ENCODE data around the gene TMEM232.
A peak's percentile ranks its signal among the peaks of the same experiment; 100 is the strongest.
"Not testable (repeated sequence)": the region's sequence is repeated elsewhere in the genome, so short reads cannot be mapped to it uniquely, and the experiment has no call there.

The TMEM232 gene

DNA sequence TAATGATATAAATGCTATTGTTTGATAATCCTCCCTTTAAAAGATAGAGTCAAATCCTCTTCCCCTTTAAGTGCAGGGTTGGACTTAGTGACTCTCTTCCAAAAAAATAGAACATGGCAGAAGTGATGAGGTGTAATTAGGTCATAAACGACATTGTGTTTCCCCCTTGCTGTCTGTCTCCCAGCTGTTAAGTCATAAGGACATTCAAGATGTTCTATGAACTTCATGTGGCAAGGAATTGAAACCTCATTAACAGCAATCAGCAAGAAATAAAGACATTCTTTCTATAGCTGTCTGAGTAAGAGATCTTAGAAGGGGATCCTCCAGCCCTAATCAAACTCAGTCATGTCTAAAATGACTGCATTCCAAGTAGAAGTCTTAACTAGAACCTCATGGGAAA lies 9.1 kb upstream of the TMEM232 start:
- no peak overlapping the region for H3K4me3 Mint-ChIP-seq
- no peaks in the 10 kb centered on the region for H3K9me3 Mint-ChIP-seq
- no peak overlapping the region for H3K27ac Mint-ChIP-seq
- peaks cover 24% of the 10 kb centered on the region for H3K27me3 Mint-ChIP-seq
- peaks cover 20% of the 10 kb centered on the region for H3K36me3 Mint-ChIP-seq (ENCODE audit: low read depth)
- DNase-seq: no peak
- H3K4me1 Mint-ChIP-seq (ENCODE audit: low read depth): peaks cover 16% of the 10 kb centered on the region

- Mint-ChIP-seq H3K36me3 (ENCODE audit: low read depth) (peaks cover 7% of the 10 kb centered on the region), H3K9me3 (no peaks in the 10 kb centered on the region), H3K4me1 (ENCODE audit: low read depth) (peaks cover 8% of the 10 kb centered on the region), H3K4me3 (no peak overlapping the region), H3K27me3 (peaks cover 24% of the 10 kb centered on the region), H3K27ac (no peak overlapping the region)
- DNase-seq: no peak
Measured at GRCh38 chr5:110734101-110734500, 7.6 kb upstream of the TMEM232 start.

GRCh38 chr5:110731499-110731898 lies 5.0 kb upstream of the TMEM232 start:
- H3K9me3 Mint-ChIP-seq; H3K4me1 Mint-ChIP-seq (ENCODE audit: low read depth); H3K27ac Mint-ChIP-seq; H3K4me3 Mint-ChIP-seq; H3K36me3 Mint-ChIP-seq (ENCODE audit: low read depth); DNase-seq: not testable (repeated sequence)
- peaks cover 21% of the 10 kb centered on the region for H3K27me3 Mint-ChIP-seq

GRCh38 chr5:110727025-110727314 lies 499 bp upstream of the TMEM232 start:
- Mint-ChIP-seq H3K27ac (peak overlapping the region; percentile 55), H3K9me3 (no peaks in the 10 kb centered on the region), H3K36me3 (ENCODE audit: low read depth) (no peaks in the 10 kb centered on the region), H3K27me3 (peaks cover 1% of the 10 kb centered on the region), H3K4me1 (ENCODE audit: low read depth) (peaks cover 8% of the 10 kb centered on the region), H3K4me3 (peak overlapping the region; percentile 79)
- DNase-seq: no peak

DNA sequence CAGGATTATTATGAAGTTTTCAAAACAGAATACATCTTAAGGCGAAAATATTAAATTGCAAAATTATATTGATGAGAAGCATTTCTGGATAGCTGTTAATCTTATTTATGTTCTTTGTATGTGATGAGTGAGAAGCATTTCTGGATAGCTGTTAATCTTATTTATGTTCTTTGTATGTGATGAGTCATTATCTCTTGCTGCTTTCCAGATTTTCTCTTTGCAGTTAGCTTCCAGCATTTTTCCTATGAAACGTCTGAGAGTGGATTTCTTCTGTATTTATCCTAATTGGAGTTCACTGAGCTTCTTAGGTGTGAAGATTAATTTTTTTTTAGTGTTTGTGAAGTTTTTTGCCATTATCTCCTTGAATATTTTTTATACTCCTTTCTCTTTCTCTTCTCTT lies 8.2 kb downstream of the TMEM232 start:
- Mint-ChIP-seq H3K36me3 (ENCODE audit: low read depth) (no peaks in the 10 kb centered on the region), H3K4me3 (no peak overlapping the region), H3K9me3 (no peaks in the 10 kb centered on the region), H3K27me3 (peaks cover 2% of the 10 kb centered on the region), H3K4me1 (ENCODE audit: low read depth) (no peaks in the 10 kb centered on the region), H3K27ac (no peak overlapping the region)
- no peak for DNase-seq

DNA sequence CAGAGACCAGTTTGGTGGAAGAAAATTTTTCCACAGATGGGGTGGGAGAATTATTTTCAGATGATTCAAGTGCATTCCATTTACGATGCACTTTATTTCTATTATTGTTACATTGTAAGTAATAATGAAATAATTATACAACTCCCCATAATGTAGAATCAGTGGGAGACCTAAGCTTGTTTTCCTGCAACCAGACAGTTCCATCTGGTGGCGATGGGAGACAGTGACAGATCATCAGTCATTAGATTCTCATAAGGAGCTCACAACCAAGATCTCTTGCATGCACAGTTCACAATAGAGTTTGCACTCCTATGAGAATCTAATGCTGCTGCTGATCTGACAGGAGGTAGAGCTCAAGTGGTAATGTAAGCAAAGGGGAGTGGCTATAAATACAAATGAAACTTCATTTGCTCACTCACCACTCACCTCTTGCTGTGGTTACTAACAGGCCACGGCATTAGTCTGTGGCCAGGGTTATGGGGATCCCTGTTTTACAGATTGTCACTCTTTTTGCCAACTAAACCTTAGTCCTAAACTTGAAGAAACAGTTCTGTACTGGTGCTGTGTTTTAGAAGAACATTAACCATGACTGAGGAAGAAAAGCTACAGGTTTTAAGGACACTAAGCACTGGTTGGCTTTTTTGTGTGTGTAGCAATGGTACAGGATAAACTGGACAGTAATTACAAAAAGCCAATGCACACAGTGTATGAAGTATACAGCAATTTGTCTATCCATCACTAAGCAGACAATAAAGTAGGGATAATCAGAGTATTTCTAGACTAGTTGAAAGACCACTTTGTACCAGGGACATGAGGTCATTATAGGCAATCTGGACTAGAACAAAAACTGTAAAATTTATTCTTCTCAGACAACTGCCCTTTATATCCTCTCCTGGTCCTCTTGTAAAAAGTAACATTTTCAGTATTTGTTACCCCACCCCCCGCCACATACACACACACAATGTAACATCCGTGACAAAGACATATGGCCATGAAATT lies 9.9 kb downstream of the TMEM232 start:
- Mint-ChIP-seq H3K36me3 (ENCODE audit: low read depth) (no peaks in the 10 kb centered on the region), H3K9me3 (no peaks in the 10 kb centered on the region), H3K27me3 (peaks cover 2% of the 10 kb centered on the region), H3K27ac (no peak overlapping the region), H3K4me3 (no peak overlapping the region), H3K4me1 (ENCODE audit: low read depth) (no peaks in the 10 kb centered on the region)
- DNase-seq: no peak

DNA sequence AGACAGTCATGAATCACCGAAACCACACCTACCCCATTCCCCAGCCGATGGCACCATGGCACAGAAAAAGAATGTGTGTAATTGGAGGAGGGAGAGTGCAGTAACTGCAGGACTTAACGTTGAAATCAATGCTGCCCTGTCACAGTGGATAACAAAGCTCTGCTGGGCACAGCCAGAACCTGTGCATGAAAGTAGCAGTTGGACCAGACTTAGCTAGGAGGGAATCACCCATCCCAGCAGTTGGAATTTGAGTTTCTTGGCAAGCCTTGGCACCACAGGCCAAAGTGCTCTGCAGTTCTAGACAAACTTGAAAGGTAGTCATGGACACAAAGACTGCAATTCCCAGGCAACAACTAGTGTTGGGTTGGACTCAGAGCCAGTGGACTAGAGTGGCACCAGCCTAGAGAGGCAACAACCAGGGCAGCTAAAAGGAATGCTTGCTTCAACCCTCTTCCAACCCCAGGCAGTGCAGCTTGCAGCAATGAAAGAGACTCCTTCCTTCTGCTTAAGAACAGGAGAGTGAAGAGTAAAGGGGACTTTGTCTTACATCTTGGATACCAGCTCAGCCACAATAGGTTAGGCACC lies 19.1 kb downstream of the TMEM232 start:
- Mint-ChIP-seq H3K36me3 (ENCODE audit: low read depth) (no peaks in the 10 kb centered on the region), H3K27me3 (peaks cover 15% of the 10 kb centered on the region), H3K4me3 (no peak overlapping the region), H3K9me3 (no peaks in the 10 kb centered on the region), H3K4me1 (ENCODE audit: low read depth) (no peaks in the 10 kb centered on the region), H3K27ac (no peak overlapping the region)
- no peak for DNase-seq

- no peak for DNase-seq
- Mint-ChIP-seq H3K4me1 (ENCODE audit: low read depth) (no peaks in the 10 kb centered on the region), H3K36me3 (ENCODE audit: low read depth) (no peaks in the 10 kb centered on the region), H3K4me3 (no peak overlapping the region), H3K27me3 (peaks cover 17% of the 10 kb centered on the region), H3K27ac (no peak overlapping the region), H3K9me3 (no peaks in the 10 kb centered on the region)
Measured at GRCh38 chr5:110705349-110705748, 21.1 kb downstream of the TMEM232 start.

DNA sequence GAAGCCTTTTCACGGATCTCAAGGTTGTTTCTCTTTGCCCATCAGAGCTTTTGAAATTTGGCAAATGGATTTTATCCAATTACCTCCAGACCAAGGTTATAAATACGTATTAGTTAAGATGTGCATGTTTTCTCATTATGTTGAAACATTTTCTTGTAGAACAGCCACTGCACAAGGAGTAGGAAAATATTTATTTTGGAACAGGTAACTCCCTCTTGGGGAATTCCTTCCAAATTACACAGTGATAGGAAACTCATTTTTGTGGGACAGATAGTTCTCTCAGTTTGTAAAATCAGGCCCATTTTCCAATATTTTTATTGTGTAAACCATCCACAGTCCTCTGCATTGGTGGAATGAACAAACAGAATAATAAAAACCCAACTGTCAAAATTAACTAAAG lies 23.0 kb downstream of the TMEM232 start:
- H3K9me3 Mint-ChIP-seq: no peaks in the 10 kb centered on the region
- DNase-seq: no peak
- H3K4me3 Mint-ChIP-seq: no peak overlapping the region
- H3K27ac Mint-ChIP-seq: no peak overlapping the region
- H3K36me3 Mint-ChIP-seq (ENCODE audit: low read depth): no peaks in the 10 kb centered on the region
- peaks cover 3% of the 10 kb centered on the region for H3K4me1 Mint-ChIP-seq (ENCODE audit: low read depth)
- H3K27me3 Mint-ChIP-seq: peaks cover 13% of the 10 kb centered on the region

DNA sequence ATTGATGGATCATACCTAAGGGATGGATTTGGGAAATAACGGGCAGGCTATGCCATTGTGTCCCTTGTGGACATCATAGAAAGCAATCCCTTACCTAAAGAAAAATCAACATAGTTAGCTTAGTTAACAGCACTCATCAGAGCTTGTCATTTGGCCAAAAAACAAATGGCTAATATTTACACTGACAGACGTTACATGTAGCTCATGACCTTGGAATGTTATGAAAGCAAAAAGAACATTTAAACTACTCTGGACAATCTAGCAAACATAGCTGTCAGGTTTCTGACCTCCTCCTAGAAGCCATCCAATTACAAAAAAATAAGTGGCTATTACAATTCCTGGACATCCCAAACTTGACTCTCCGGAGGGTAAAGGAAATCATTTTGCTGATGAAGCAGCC lies 23.8 kb downstream of the TMEM232 start:
- no peaks in the 10 kb centered on the region for H3K36me3 Mint-ChIP-seq (ENCODE audit: low read depth)
- H3K9me3 Mint-ChIP-seq: no peaks in the 10 kb centered on the region
- no peak for DNase-seq
- H3K27ac Mint-ChIP-seq: no peak overlapping the region
- H3K27me3 Mint-ChIP-seq: peaks cover 13% of the 10 kb centered on the region
- H3K4me1 Mint-ChIP-seq (ENCODE audit: low read depth): peaks cover 3% of the 10 kb centered on the region
- H3K4me3 Mint-ChIP-seq: no peak overlapping the region

GRCh38 chr5:110702300-110702699 lies 24.2 kb downstream of the TMEM232 start:
- Mint-ChIP-seq H3K4me1 (ENCODE audit: low read depth) (peaks cover 3% of the 10 kb centered on the region), H3K36me3 (ENCODE audit: low read depth) (no peaks in the 10 kb centered on the region), H3K27me3 (peaks cover 13% of the 10 kb centered on the region), H3K9me3 (no peaks in the 10 kb centered on the region), H3K4me3 (no peak overlapping the region), H3K27ac (no peak overlapping the region)
- no peak for DNase-seq

GRCh38 chr5:110692669-110693068 lies 33.8 kb downstream of the TMEM232 start:
- H3K4me3 Mint-ChIP-seq; H3K4me1 Mint-ChIP-seq (ENCODE audit: low read depth); H3K27ac Mint-ChIP-seq; H3K36me3 Mint-ChIP-seq (ENCODE audit: low read depth); H3K27me3 Mint-ChIP-seq; DNase-seq; H3K9me3 Mint-ChIP-seq: not testable (repeated sequence)

DNA sequence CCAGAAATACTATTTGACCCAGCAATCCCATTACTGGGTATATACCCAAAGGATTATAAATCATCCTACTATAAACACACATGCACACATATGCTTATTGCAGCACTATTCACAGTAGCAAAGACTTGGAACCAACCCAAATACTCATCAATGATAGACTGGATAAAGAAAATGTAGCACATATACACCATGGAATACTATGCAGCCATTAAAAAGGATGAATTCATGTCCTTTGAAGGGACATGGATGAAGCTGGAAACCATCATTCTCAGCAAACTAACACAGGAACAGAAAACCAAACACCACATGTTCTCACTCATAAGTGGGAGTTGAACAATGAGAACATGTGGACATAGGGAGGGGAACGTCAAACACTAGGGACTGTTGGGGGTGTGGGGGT lies 35.9 kb downstream of the TMEM232 start:
- not testable (repeated sequence) for H3K9me3 Mint-ChIP-seq; H3K27me3 Mint-ChIP-seq; H3K36me3 Mint-ChIP-seq (ENCODE audit: low read depth); DNase-seq; H3K4me1 Mint-ChIP-seq (ENCODE audit: low read depth); H3K4me3 Mint-ChIP-seq; H3K27ac Mint-ChIP-seq

DNA sequence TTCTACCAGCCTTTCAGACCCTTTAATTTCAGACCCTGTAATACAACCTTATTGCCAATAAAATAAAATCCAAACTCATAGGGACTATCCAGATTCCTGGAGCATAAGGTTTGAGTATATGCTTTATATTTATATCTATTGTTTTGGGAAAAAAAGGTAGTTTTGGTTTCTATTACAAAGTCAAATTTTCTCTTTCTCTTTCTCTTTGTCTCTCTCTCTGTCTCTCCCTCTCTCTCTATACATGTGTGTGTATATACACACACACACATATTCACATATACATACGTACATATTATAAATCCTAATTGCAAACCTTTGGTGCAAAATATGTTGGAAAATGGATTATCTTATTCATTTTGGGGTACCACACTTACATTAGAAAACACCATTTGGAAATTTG lies 39.0 kb downstream of the TMEM232 start:
- no peak overlapping the region for H3K27ac Mint-ChIP-seq
- no peaks in the 10 kb centered on the region for H3K36me3 Mint-ChIP-seq (ENCODE audit: low read depth)
- H3K27me3 Mint-ChIP-seq: no peaks in the 10 kb centered on the region
- no peak for DNase-seq
- H3K4me1 Mint-ChIP-seq (ENCODE audit: low read depth): peaks cover 4% of the 10 kb centered on the region
- H3K9me3 Mint-ChIP-seq: peaks cover 2% of the 10 kb centered on the region
- H3K4me3 Mint-ChIP-seq: no peak overlapping the region

- Mint-ChIP-seq H3K27ac (no peak overlapping the region), H3K36me3 (ENCODE audit: low read depth) (no peaks in the 10 kb centered on the region), H3K4me3 (no peak overlapping the region), H3K27me3 (no peaks in the 10 kb centered on the region), H3K9me3 (no peaks in the 10 kb centered on the region), H3K4me1 (ENCODE audit: low read depth) (peaks cover 4% of the 10 kb centered on the region)
- no peak for DNase-seq
Measured at GRCh38 chr5:110686270-110686669, 40.2 kb downstream of the TMEM232 start.

Measured in activated T-cell treated with anti-CD3 and anti-CD28 coated beads, Interleukin-2, amount 50 U/mL, for 24 hours (primary cell).